ENCODE results near the gene CST2.
"Not testable (repeated sequence)": the region's sequence is repeated elsewhere in the genome, so short reads cannot be mapped to it uniquely, and the experiment has no call there.

Gene CST2

GRCh38 chr20:23832775-23833513, 6.4 kb upstream of the CST2 start:
- Histone ChIP-seq H3K18ac (ENCODE audit: low read length) (no peak overlapping the region), H3K23ac (ENCODE audit: low read length) (no peak overlapping the region), H2BK120ac (ENCODE audit: low read depth, low read length) (no peak overlapping the region), H2BK5ac (ENCODE audit: low read length) (no peak overlapping the region), H3K4me3 (ENCODE audit: low read length) (no peak overlapping the region), H3K79me2 (ENCODE audit: control insufficient read depth, insufficient read depth, low read length) (no peaks in the 10 kb centered on the region), H4K8ac (ENCODE audit: low read depth, low read length) (no peak overlapping the region), H3K4ac (ENCODE audit: low read depth, low read length) (no peak overlapping the region), H3K79me1 (ENCODE audit: low read length) (no peaks in the 10 kb centered on the region), H4K5ac (ENCODE audit: low read length) (no peak overlapping the region), H3K27ac (ENCODE audit: low read depth, low read length) (no peak overlapping the region), H3K36me3 (ENCODE audit: control insufficient read depth, insufficient read depth, low read length) (no peaks in the 10 kb centered on the region), H3K4me2 (ENCODE audit: low read length) (no peak overlapping the region), H2AK5ac (ENCODE audit: low read length) (no peak overlapping the region), H3K56ac (ENCODE audit: low read length) (no peak overlapping the region), H3K27me3 (ENCODE audit: insufficient read depth, low read length, poor library complexity) (no peaks in the 10 kb centered on the region), H3K9ac (ENCODE audit: low read length) (no peak overlapping the region), H3K4me1 (ENCODE audit: control insufficient read depth, low read depth, low read length) (no peaks in the 10 kb centered on the region), H2BK15ac (replicated peaks; ENCODE audit: low read depth) (no peak overlapping the region)
- no CpG with 5 or more reads among the region's 3 CpGs for WGBS (ENCODE audit: extremely low coverage, insufficient coverage, low lambda C conversion rate)
- no peak for DNase-seq

- H3K79me2 ChIP-seq (ENCODE audit: control insufficient read depth, insufficient read depth, low read length); H2BK5ac ChIP-seq (ENCODE audit: low read length); H3K4me3 ChIP-seq (ENCODE audit: low read length); H2AK5ac ChIP-seq (ENCODE audit: low read length); H3K23ac ChIP-seq (ENCODE audit: low read length); H3K27ac ChIP-seq (ENCODE audit: low read depth, low read length); H3K4me1 ChIP-seq (ENCODE audit: control insufficient read depth, low read depth, low read length); H4K8ac ChIP-seq (ENCODE audit: low read depth, low read length); H2BK120ac ChIP-seq (ENCODE audit: low read depth, low read length); H3K36me3 ChIP-seq (ENCODE audit: control insufficient read depth, insufficient read depth, low read length); H3K4ac ChIP-seq (ENCODE audit: low read depth, low read length); H3K56ac ChIP-seq (ENCODE audit: low read length); H3K79me1 ChIP-seq (ENCODE audit: low read length); H4K5ac ChIP-seq (ENCODE audit: low read length); H2BK15ac ChIP-seq (replicated peaks; ENCODE audit: low read depth); H3K27me3 ChIP-seq (ENCODE audit: insufficient read depth, low read length, poor library complexity); H3K4me2 ChIP-seq (ENCODE audit: low read length); H3K9ac ChIP-seq (ENCODE audit: low read length); H3K18ac ChIP-seq (ENCODE audit: low read length): not testable (repeated sequence)
- DNase-seq: peak; percentile 39
- no CpG with 5 or more reads among the region's 3 CpGs for WGBS (ENCODE audit: extremely low coverage, insufficient coverage, low lambda C conversion rate)
These were observed 5.4 kb upstream of the CST2 start for GRCh38 chr20:23831961-23832360.

- Histone ChIP-seq H3K23ac (ENCODE audit: low read length) (no peak overlapping the region), H3K79me2 (ENCODE audit: control insufficient read depth, insufficient read depth, low read length) (no peaks in the 10 kb centered on the region), H3K18ac (ENCODE audit: low read length) (no peak overlapping the region), H3K36me3 (ENCODE audit: control insufficient read depth, insufficient read depth, low read length) (no peaks in the 10 kb centered on the region), H3K4me3 (ENCODE audit: low read length) (no peak overlapping the region), H2AK5ac (ENCODE audit: low read length) (no peak overlapping the region), H2BK5ac (ENCODE audit: low read length) (no peak overlapping the region), H3K56ac (ENCODE audit: low read length) (no peak overlapping the region), H3K27me3 (ENCODE audit: insufficient read depth, low read length, poor library complexity) (no peaks in the 10 kb centered on the region), H3K4me2 (ENCODE audit: low read length) (no peak overlapping the region), H4K5ac (ENCODE audit: low read length) (no peak overlapping the region), H2BK120ac (ENCODE audit: low read depth, low read length) (no peak overlapping the region), H3K9ac (ENCODE audit: low read length) (no peak overlapping the region), H3K79me1 (ENCODE audit: low read length) (no peaks in the 10 kb centered on the region), H3K4me1 (ENCODE audit: control insufficient read depth, low read depth, low read length) (no peaks in the 10 kb centered on the region), H3K4ac (ENCODE audit: low read depth, low read length) (no peak overlapping the region), H3K27ac (ENCODE audit: low read depth, low read length) (no peak overlapping the region), H4K8ac (ENCODE audit: low read depth, low read length) (no peak overlapping the region), H2BK15ac (replicated peaks; ENCODE audit: low read depth) (no peak overlapping the region)
- WGBS (ENCODE audit: extremely low coverage, insufficient coverage, low lambda C conversion rate): no CpG with 5 or more reads among the region's 2 CpGs
- DNase-seq: no peak
These were observed 2.8 kb downstream of the CST2 start for GRCh38 chr20:23823621-23824324.

- no peaks in the 10 kb centered on the region for H3K4me1 ChIP-seq (ENCODE audit: control insufficient read depth, low read depth, low read length)
- no peak overlapping the region for H3K4me2 ChIP-seq (ENCODE audit: low read length)
- no peak overlapping the region for H2AK5ac ChIP-seq (ENCODE audit: low read length)
- H3K23ac ChIP-seq (ENCODE audit: low read length): no peak overlapping the region
- H2BK15ac ChIP-seq (replicated peaks; ENCODE audit: low read depth): no peak overlapping the region
- no peak overlapping the region for H3K27ac ChIP-seq (ENCODE audit: low read depth, low read length)
- H3K27me3 ChIP-seq (ENCODE audit: insufficient read depth, low read length, poor library complexity): no peaks in the 10 kb centered on the region
- H2BK120ac ChIP-seq (ENCODE audit: low read depth, low read length): no peak overlapping the region
- H3K18ac ChIP-seq (ENCODE audit: low read length): no peak overlapping the region
- no peak overlapping the region for H4K8ac ChIP-seq (ENCODE audit: low read depth, low read length)
- no peaks in the 10 kb centered on the region for H3K36me3 ChIP-seq (ENCODE audit: control insufficient read depth, insufficient read depth, low read length)
- no peak overlapping the region for H2BK5ac ChIP-seq (ENCODE audit: low read length)
- H3K79me2 ChIP-seq (ENCODE audit: control insufficient read depth, insufficient read depth, low read length): no peaks in the 10 kb centered on the region
- H3K56ac ChIP-seq (ENCODE audit: low read length): no peak overlapping the region
- no peak overlapping the region for H3K9ac ChIP-seq (ENCODE audit: low read length)
- no peak overlapping the region for H4K5ac ChIP-seq (ENCODE audit: low read length)
- no peaks in the 10 kb centered on the region for H3K79me1 ChIP-seq (ENCODE audit: low read length)
- H3K4ac ChIP-seq (ENCODE audit: low read depth, low read length): no peak overlapping the region
- H3K4me3 ChIP-seq (ENCODE audit: low read length): no peak overlapping the region
- no peak for DNase-seq
- no CpG with 5 or more reads among the region's 5 CpGs for WGBS (ENCODE audit: extremely low coverage, insufficient coverage, low lambda C conversion rate)
These were observed 3.4 kb downstream of the CST2 start for GRCh38 chr20:23823111-23823510.

GRCh38 chr20:23820493-23820892, 6.0 kb downstream of the CST2 start:
- no peak overlapping the region for H3K4ac ChIP-seq (ENCODE audit: low read depth, low read length)

More at GRCh38 chr20:23820493-23820892, 6.0 kb downstream of the CST2 start:
- H3K79me1 ChIP-seq (ENCODE audit: low read length): no peaks in the 10 kb centered on the region
- no peak overlapping the region for H4K5ac ChIP-seq (ENCODE audit: low read length)
- H2BK120ac ChIP-seq (ENCODE audit: low read depth, low read length): no peak overlapping the region
- H3K18ac ChIP-seq (ENCODE audit: low read length): no peak overlapping the region
- no peak for DNase-seq
- H3K36me3 ChIP-seq (ENCODE audit: control insufficient read depth, insufficient read depth, low read length): no peaks in the 10 kb centered on the region
- no peak overlapping the region for H3K4me3 ChIP-seq (ENCODE audit: low read length)
- H3K23ac ChIP-seq (ENCODE audit: low read length): no peak overlapping the region
- H3K79me2 ChIP-seq (ENCODE audit: control insufficient read depth, insufficient read depth, low read length): no peaks in the 10 kb centered on the region
- no peak overlapping the region for H4K8ac ChIP-seq (ENCODE audit: low read depth, low read length)
- no peak overlapping the region for H2AK5ac ChIP-seq (ENCODE audit: low read length)
- no peak overlapping the region for H3K9ac ChIP-seq (ENCODE audit: low read length)
- no peaks in the 10 kb centered on the region for H3K4me1 ChIP-seq (ENCODE audit: control insufficient read depth, low read depth, low read length)
- H2BK5ac ChIP-seq (ENCODE audit: low read length): no peak overlapping the region
- no peak overlapping the region for H3K4me2 ChIP-seq (ENCODE audit: low read length)
- no peak overlapping the region for H3K27ac ChIP-seq (ENCODE audit: low read depth, low read length)
- WGBS (ENCODE audit: extremely low coverage, insufficient coverage, low lambda C conversion rate): no CpG with 5 or more reads among the region's 2 CpGs
- no peak overlapping the region for H2BK15ac ChIP-seq (replicated peaks; ENCODE audit: low read depth)
- H3K27me3 ChIP-seq (ENCODE audit: insufficient read depth, low read length, poor library complexity): no peaks in the 10 kb centered on the region
- no peak overlapping the region for H3K56ac ChIP-seq (ENCODE audit: low read length)

All from mesendoderm (in vitro differentiated cells).